ENCODE measurements around the gene IRF2BP1. TPM values are rescaled to one million over a fixed set of nuclear protein-coding genes. Genes with fewer than 3 reads are reported as not detected.
A peak's percentile ranks its signal among the peaks of the same experiment; 100 is the strongest.

IRF2BP1 gene
- total and polyA plus RNA-seq, 2 of the 13 experiments (the other 11 are each of a cell fraction or from before 2014, with no cell fraction given): 4.3 to 14.3 TPM

DNA sequence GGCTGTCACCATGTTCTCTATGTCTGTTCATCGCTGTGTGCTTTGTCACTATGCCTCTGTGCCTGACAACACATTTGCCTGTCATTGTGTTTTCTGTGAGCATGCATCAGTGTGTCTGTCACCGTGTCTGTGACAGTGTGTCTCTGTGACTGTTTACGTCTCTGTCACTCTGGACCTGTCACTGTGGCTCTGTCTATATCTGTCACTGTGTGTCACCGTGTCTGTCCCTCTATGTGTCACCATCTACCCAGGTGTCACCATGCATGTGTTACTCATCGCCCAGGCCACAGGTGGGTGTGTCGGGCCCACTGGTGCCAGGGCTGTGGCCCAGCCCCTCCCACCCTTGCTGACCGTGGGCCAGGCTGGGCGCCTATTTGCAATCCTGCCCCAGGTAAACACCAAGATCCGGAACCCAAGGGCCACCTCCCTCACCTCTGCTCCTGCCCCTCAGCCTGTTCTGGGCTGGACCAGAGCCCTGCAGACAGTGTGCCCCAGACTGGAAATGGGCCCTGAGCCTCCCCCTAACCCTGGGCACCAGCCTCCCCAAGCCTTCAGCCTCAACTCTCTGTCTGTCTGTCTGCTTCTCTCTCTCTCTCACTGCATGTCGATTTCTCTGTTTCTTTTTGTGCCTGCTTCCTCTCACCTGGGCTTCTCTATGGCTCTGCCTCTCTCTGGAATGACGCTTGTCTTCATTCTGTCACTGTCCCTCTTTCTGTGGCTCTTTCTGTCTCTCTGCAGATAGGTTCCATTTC lies 7.7 kb downstream of the IRF2BP1 start (continued):
- TF ChIP-seq, protein P1, sequence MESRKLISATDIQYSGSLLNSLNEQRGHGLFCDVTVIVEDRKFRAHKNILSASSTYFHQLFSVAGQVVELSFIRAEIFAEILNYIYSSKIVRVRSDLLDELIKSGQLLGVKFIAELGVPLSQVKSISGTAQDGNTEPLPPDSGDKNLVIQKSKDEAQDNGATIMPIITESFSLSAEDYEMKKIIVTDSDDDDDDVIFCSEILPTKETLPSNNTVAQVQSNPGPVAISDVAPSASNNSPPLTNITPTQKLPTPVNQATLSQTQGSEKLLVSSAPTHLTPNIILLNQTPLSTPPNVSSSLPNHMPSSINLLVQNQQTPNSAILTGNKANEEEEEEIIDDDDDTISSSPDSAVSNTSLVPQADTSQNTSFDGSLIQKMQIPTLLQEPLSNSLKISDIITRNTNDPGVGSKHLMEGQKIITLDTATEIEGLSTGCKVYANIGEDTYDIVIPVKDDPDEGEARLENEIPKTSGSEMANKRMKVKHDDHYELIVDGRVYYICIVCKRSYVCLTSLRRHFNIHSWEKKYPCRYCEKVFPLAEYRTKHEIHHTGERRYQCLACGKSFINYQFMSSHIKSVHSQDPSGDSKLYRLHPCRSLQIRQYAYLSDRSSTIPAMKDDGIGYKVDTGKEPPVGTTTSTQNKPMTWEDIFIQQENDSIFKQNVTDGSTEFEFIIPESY (CRISPR knock-in tag; IDR thresholded peaks at IDR 0.05): peak; percentile 13; the same call in 1 of the 2 replicates
- TF ChIP-seq ZC3H4 (CRISPR knock-in tag; IDR thresholded peaks at IDR 0.05; ENCODE audit: borderline replicate concordance) (peak; percentile 32; the same call in 1 of the 2 replicates), TCF12 (IDR thresholded peaks at IDR 0.05) (no peak), TCF12 (CRISPR knock-in tag; IDR thresholded peaks at IDR 0.05) (no peak), ZBTB7B (CRISPR knock-in tag; IDR thresholded peaks at IDR 0.05) (peak; percentile 85), YEATS2 (CRISPR knock-in tag; IDR thresholded peaks at IDR 0.05; ENCODE audit: borderline replicate concordance) (no peak; the same call in 1 of the 2 replicates), ZNF3 (CRISPR knock-in tag; IDR thresholded peaks at IDR 0.05) (no peak), JUNB (CRISPR knock-in tag; IDR thresholded peaks at IDR 0.05; ENCODE audit: borderline replicate concordance) (no peak), ZNF724P (CRISPR knock-in tag; IDR thresholded peaks at IDR 0.05; ENCODE audit: borderline replicate concordance) (no peak), ZNF678 (CRISPR knock-in tag; IDR thresholded peaks at IDR 0.05) (no peak), KDM1A (CRISPR knock-in tag; IDR thresholded peaks at IDR 0.05) (peak; percentile 11; the same call in 1 of the 2 replicates), ZNF557 (CRISPR knock-in tag; IDR thresholded peaks at IDR 0.05) (no peak), KLF13 (CRISPR knock-in tag; IDR thresholded peaks at IDR 0.05) (no peak), NFATC3 (CRISPR knock-in tag; IDR thresholded peaks at IDR 0.05) (no peak)
- TF ChIP-seq, protein P2, sequence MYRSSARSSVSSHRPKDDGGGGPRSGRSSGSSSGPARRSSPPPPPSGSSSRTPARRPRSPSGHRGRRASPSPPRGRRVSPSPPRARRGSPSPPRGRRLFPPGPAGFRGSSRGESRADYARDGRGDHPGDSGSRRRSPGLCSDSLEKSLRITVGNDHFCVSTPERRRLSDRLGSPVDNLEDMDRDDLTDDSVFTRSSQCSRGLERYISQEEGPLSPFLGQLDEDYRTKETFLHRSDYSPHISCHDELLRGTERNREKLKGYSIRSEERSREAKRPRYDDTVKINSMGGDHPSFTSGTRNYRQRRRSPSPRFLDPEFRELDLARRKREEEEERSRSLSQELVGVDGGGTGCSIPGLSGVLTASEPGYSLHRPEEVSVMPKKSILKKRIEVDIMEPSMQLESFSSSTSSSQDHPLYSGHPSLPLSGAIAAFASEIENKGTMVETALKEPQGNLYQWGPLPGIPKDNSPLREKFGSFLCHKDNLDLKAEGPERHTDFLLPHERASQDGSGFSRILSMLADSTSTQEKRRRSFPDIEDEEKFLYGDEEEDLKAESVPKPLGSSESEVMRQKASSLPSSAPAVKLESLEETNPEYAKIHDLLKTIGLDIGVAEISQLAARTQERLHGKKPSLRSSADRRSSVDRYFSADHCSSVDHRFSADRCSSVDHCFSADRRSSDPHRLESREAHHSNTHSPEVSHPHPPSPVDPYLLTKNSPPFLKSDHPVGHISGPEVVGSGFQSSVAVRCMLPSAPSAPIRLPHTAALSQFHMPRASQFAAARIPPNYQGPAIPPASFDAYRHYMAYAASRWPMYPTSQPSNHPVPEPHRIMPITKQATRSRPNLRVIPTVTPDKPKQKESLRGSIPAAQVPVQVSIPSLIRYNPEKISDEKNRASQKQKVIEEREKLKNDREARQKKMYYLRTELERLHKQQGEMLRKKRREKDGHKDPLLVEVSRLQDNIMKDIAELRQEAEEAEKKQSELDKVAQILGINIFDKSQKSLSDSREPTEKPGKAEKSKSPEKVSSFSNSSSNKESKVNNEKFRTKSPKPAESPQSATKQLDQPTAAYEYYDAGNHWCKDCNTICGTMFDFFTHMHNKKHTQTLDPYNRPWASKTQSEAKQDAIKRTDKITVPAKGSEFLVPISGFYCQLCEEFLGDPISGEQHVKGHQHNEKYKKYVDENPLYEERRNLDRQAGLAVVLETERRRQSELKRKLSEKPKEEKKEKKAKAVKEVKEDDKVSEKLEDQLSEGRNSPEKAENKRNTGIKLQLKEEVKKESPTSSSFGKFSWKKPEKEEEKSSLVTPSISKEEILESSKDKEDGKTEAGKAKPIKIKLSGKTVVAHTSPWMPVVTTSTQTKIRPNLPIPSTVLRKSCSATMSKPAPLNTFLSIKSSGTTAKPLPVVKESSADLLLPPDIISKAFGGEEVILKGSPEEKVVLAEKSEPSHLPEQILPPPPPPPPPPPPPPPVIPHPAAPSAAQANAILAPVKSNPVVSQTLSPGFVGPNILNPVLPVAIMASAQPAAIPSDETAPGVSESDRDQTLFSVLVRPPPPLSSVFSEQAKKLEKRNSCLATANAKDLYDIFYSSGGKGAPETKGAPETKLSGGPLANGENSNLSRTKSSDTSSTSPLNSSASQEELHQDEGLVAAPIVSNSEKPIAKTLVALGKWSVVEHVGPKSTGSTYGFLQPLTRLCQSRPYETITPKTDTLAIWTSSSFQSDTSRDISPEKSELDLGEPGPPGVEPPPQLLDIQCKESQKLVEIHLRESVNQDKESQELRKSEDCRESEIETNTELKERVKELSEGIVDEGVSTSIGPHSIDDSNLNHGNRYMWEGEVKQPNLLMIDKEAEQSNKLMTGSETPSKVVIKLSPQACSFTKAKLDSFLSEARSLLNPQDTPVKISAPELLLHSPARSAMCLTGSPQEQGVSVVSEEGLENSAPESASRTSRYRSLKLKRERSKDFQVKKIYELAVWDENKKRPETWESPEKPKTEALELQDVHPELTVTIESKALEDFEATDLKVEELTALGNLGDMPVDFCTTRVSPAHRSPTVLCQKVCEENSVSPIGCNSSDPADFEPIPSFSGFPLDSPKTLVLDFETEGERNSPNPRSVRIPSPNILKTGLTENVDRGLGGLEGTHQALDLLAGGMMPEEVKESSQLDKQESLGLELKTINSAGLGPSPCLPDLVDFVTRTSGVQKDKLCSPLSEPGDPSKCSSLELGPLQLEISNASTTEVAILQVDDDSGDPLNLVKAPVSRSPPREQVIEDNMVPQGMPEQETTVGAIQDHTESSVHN (CRISPR knock-in tag; IDR thresholded peaks at IDR 0.05): no peak
- TF ChIP-seq, protein P3, sequence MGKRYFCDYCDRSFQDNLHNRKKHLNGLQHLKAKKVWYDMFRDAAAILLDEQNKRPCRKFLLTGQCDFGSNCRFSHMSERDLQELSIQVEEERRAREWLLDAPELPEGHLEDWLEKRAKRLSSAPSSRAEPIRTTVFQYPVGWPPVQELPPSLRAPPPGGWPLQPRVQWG (CRISPR knock-in tag; IDR thresholded peaks at IDR 0.05; ENCODE audit: borderline replicate concordance, low read depth): no peak
- TF ChIP-seq, protein P4, sequence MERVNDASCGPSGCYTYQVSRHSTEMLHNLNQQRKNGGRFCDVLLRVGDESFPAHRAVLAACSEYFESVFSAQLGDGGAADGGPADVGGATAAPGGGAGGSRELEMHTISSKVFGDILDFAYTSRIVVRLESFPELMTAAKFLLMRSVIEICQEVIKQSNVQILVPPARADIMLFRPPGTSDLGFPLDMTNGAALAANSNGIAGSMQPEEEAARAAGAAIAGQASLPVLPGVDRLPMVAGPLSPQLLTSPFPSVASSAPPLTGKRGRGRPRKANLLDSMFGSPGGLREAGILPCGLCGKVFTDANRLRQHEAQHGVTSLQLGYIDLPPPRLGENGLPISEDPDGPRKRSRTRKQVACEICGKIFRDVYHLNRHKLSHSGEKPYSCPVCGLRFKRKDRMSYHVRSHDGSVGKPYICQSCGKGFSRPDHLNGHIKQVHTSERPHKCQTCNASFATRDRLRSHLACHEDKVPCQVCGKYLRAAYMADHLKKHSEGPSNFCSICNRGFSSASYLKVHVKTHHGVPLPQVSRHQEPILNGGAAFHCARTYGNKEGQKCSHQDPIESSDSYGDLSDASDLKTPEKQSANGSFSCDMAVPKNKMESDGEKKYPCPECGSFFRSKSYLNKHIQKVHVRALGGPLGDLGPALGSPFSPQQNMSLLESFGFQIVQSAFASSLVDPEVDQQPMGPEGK (CRISPR knock-in tag; IDR thresholded peaks at IDR 0.05): peak; percentile 81

Measured in HepG2 (cell line).